Neuron (in vitro differentiated cells): ENCODE results near the gene ZFP62.
A peak's percentile ranks its signal among the peaks of the same experiment; 100 is the strongest.

ENCODE experiments used
- H2AFZ ChIP-seq: one replicate; pipeline ENCODE4 v1.6.1; 2013; ENCODE audit warnings: low read depth, mild to moderate bottlenecking, inconsistent platforms, low read length, moderate library complexity
- H3K27me3 ChIP-seq: one replicate; pipeline ENCODE4 v1.6.1; 2013; ENCODE audit warnings: low read length; ENCODE audit not compliant: insufficient read depth
- H3K36me3 ChIP-seq: one replicate; pipeline ENCODE4 v1.6.1; 2013; ENCODE audit warnings: low read length; ENCODE audit not compliant: insufficient read depth
- H3K4me1 ChIP-seq: one replicate; pipeline ENCODE4 v1.6.1; 2013; ENCODE audit warnings: low read length; ENCODE audit not compliant: insufficient read depth
- H3K4me3 ChIP-seq: 2 replicates; pipeline ENCODE4 v1.5.1; 2013; ENCODE audit warnings: mild to moderate bottlenecking, low read length, moderate library complexity
- H3K9me3 ChIP-seq: one replicate; pipeline ENCODE4 v1.6.1; 2013; ENCODE audit warnings: low read length

The ZFP62 gene

GRCh38 chr5:180875860-180876426 is 14.9 kb upstream of the ZFP62 start:
- Histone ChIP-seq H3K36me3 (no peaks in the 10 kb centered on the region), H3K4me3 (no peak overlapping the region), H3K27me3 (peaks cover 8% of the 10 kb centered on the region), H2AFZ (no peak overlapping the region), H3K9me3 (no peaks in the 10 kb centered on the region), H3K4me1 (no peaks in the 10 kb centered on the region)

GRCh38 chr5:180874804-180875582 is 13.9 kb upstream of the ZFP62 start:
- Histone ChIP-seq H3K4me1 (no peaks in the 10 kb centered on the region), H3K4me3 (no peak overlapping the region), H3K36me3 (no peaks in the 10 kb centered on the region), H2AFZ (no peak overlapping the region), H3K27me3 (peaks cover 8% of the 10 kb centered on the region), H3K9me3 (no peaks in the 10 kb centered on the region)

GRCh38 chr5:180873615-180874520 is 12.8 kb upstream of the ZFP62 start:
- no peak overlapping the region for H2AFZ ChIP-seq
- no peaks in the 10 kb centered on the region for H3K4me1 ChIP-seq
- H3K36me3 ChIP-seq: no peaks in the 10 kb centered on the region
- H3K4me3 ChIP-seq: no peak overlapping the region
- H3K9me3 ChIP-seq: no peaks in the 10 kb centered on the region
- peaks cover 8% of the 10 kb centered on the region for H3K27me3 ChIP-seq

GRCh38 chr5:180872419-180872818 is 11.3 kb upstream of the ZFP62 start:
- peaks cover 8% of the 10 kb centered on the region for H3K27me3 ChIP-seq
- H3K4me3 ChIP-seq: no peak overlapping the region
- no peaks in the 10 kb centered on the region for H3K36me3 ChIP-seq
- no peaks in the 10 kb centered on the region for H3K9me3 ChIP-seq
- no peaks in the 10 kb centered on the region for H3K4me1 ChIP-seq
- no peak overlapping the region for H2AFZ ChIP-seq

GRCh38 chr5:180870276-180871068 is 9.4 kb upstream of the ZFP62 start:
- Histone ChIP-seq H3K27me3 (peaks cover 3% of the 10 kb centered on the region), H3K4me1 (no peaks in the 10 kb centered on the region), H3K36me3 (no peaks in the 10 kb centered on the region), H3K9me3 (no peaks in the 10 kb centered on the region), H3K4me3 (no peak overlapping the region), H2AFZ (no peak overlapping the region)

- H3K4me1 ChIP-seq: no peaks in the 10 kb centered on the region
- H3K27me3 ChIP-seq: no peaks in the 10 kb centered on the region
- H3K4me3 ChIP-seq: no peak overlapping the region
- H3K9me3 ChIP-seq: no peaks in the 10 kb centered on the region
- H3K36me3 ChIP-seq: no peaks in the 10 kb centered on the region
- H2AFZ ChIP-seq: no peak overlapping the region
Measured at GRCh38 chr5:180869587-180869986, 8.5 kb upstream of the ZFP62 start.

GRCh38 chr5:180868960-180869359 is 7.9 kb upstream of the ZFP62 start:
- Histone ChIP-seq H3K4me1 (no peaks in the 10 kb centered on the region), H2AFZ (no peak overlapping the region), H3K9me3 (no peaks in the 10 kb centered on the region), H3K27me3 (no peaks in the 10 kb centered on the region), H3K36me3 (no peaks in the 10 kb centered on the region), H3K4me3 (no peak overlapping the region)

- Histone ChIP-seq H3K4me3 (no peak overlapping the region), H3K4me1 (no peaks in the 10 kb centered on the region)
Measured at GRCh38 chr5:180866985-180867384, 5.9 kb upstream of the ZFP62 start.

GRCh38 chr5:180865981-180866695 is 5.1 kb upstream of the ZFP62 start:
- no peaks in the 10 kb centered on the region for H3K9me3 ChIP-seq
- no peak overlapping the region for H3K4me3 ChIP-seq
- H3K4me1 ChIP-seq: peaks cover 3% of the 10 kb centered on the region
- H3K27me3 ChIP-seq: no peaks in the 10 kb centered on the region
- no peak overlapping the region for H2AFZ ChIP-seq
- H3K36me3 ChIP-seq: no peaks in the 10 kb centered on the region

More at GRCh38 chr5:180866985-180867384, 5.9 kb upstream of the ZFP62 start:
- no peaks in the 10 kb centered on the region for H3K27me3 ChIP-seq
- H2AFZ ChIP-seq: no peak overlapping the region
- H3K9me3 ChIP-seq: no peaks in the 10 kb centered on the region
- no peaks in the 10 kb centered on the region for H3K36me3 ChIP-seq

GRCh38 chr5:180862645-180863044 is 1.6 kb upstream of the ZFP62 start:
- no peak overlapping the region for H2AFZ ChIP-seq

GRCh38 chr5:180860273-180860886 is 696 bp downstream of the ZFP62 start:
- H3K4me1 ChIP-seq: peaks cover 13% of the 10 kb centered on the region
- H3K9me3 ChIP-seq: no peaks in the 10 kb centered on the region
- peaks cover 17% of the 10 kb centered on the region for H3K36me3 ChIP-seq
- peak overlapping the region; percentile 96 for H2AFZ ChIP-seq
- peak overlapping the region; percentile 61 for H3K4me3 ChIP-seq
- no peaks in the 10 kb centered on the region for H3K27me3 ChIP-seq

More at GRCh38 chr5:180862645-180863044, 1.6 kb upstream of the ZFP62 start:
- no peaks in the 10 kb centered on the region for H3K27me3 ChIP-seq
- peaks cover 5% of the 10 kb centered on the region for H3K36me3 ChIP-seq
- H3K4me1 ChIP-seq: peaks cover 13% of the 10 kb centered on the region
- H3K9me3 ChIP-seq: no peaks in the 10 kb centered on the region
- H3K4me3 ChIP-seq: no peak overlapping the region

GRCh38 chr5:180858586-180858985 is 2.5 kb downstream of the ZFP62 start:
- H3K9me3 ChIP-seq: no peaks in the 10 kb centered on the region
- H3K4me3 ChIP-seq: no peak overlapping the region
- H3K36me3 ChIP-seq: peaks cover 20% of the 10 kb centered on the region
- H3K4me1 ChIP-seq: peaks cover 13% of the 10 kb centered on the region
- no peaks in the 10 kb centered on the region for H3K27me3 ChIP-seq
- H2AFZ ChIP-seq: no peak overlapping the region
